ENCODE measurements around the gene ADAMTS20.
"Not testable (repeated sequence)": the region's sequence is repeated elsewhere in the genome, so short reads cannot be mapped to it uniquely, and the experiment has no call there.

The ADAMTS20 gene

DNA sequence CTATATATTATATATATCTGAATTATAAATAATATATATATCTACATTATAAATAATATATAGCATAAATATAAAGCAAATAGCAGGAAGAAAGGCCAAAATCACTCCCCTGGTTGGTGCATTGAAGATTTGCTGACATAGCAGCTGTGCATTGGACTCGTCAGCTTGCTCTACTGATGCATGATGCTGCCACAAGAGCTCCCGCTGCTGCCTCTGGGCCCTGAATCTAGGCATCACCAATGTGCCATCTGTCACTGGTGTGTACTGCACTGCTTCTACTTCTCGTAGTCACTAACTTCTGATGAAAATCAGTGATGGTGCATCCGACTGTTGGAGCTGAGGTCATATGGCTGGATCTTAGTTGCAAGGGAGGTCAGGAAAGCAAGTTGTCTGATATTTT is 205.0 kb downstream of the ADAMTS20 start:
- Histone ChIP-seq H3K27ac (ENCODE audit: low read depth, low read length) (no peak overlapping the region), H3K4me3 (ENCODE audit: low read length) (no peak overlapping the region), H3K9ac (ENCODE audit: low read length) (no peak overlapping the region), H3K36me3 (ENCODE audit: control insufficient read depth, insufficient read depth, low read length) (no peaks in the 10 kb centered on the region), H3K27me3 (ENCODE audit: control insufficient read depth, insufficient read depth, low read length) (no peaks in the 10 kb centered on the region), H3K4me1 (ENCODE audit: control insufficient read depth, insufficient read depth, low read length) (no peaks in the 10 kb centered on the region)

DNA sequence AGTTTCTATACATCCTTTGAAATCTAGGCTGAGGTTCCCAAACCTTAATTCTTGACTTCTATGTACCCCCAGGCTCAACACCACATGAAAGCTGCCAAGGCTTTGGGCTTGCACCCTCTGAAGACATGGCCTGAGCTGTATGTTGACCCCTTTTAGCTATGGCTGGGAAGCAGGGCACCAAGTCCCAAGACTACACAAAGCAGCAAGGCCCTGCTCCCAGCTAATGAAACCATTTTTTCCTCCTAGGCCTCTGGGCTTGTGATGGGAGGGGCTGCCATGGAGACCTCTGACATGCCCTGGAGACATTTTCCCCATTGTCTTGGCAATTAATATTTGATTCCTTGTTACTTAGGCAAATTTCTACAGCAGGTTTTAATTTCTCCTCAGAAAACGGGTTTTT is 207.0 kb downstream of the ADAMTS20 start:
- Histone ChIP-seq H3K27me3 (ENCODE audit: control insufficient read depth, insufficient read depth, low read length) (no peaks in the 10 kb centered on the region), H3K36me3 (ENCODE audit: control insufficient read depth, insufficient read depth, low read length) (no peaks in the 10 kb centered on the region), H3K4me3 (ENCODE audit: low read length) (no peak overlapping the region), H3K9ac (ENCODE audit: low read length) (no peak overlapping the region), H3K27ac (ENCODE audit: low read depth, low read length) (no peak overlapping the region), H3K4me1 (ENCODE audit: control insufficient read depth, insufficient read depth, low read length) (no peaks in the 10 kb centered on the region)

DNA sequence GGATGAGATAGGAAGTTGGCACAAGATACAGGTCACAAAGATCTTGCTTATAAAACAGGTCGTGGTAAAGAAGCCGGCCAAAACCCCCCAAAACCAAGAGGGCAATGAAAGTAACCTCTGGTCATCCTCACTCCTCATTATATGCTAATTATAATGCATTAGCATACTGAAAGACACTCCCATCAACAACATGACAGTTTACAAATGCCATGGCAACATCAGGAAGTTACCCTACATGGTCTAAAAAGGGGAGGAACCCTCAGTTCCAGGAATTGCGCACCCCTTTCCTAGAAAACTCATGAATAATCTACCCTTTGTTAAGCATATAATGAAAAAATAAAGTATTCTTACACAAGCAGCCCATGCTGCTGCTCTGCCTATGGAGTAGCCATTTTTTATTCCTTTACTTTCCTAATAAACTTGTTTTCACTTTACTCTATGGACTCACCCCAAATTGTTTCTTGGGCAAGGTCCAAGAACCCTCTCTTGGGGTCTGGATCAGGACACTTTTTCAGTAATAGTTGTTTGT is 210.2 kb downstream of the ADAMTS20 start:
- not testable (repeated sequence) for H3K36me3 ChIP-seq (ENCODE audit: control insufficient read depth, insufficient read depth, low read length); H3K4me1 ChIP-seq (ENCODE audit: control insufficient read depth, insufficient read depth, low read length); H3K9ac ChIP-seq (ENCODE audit: low read length); H3K4me3 ChIP-seq (ENCODE audit: low read length); H3K27me3 ChIP-seq (ENCODE audit: control insufficient read depth, insufficient read depth, low read length); H3K27ac ChIP-seq (ENCODE audit: low read depth, low read length)

DNA sequence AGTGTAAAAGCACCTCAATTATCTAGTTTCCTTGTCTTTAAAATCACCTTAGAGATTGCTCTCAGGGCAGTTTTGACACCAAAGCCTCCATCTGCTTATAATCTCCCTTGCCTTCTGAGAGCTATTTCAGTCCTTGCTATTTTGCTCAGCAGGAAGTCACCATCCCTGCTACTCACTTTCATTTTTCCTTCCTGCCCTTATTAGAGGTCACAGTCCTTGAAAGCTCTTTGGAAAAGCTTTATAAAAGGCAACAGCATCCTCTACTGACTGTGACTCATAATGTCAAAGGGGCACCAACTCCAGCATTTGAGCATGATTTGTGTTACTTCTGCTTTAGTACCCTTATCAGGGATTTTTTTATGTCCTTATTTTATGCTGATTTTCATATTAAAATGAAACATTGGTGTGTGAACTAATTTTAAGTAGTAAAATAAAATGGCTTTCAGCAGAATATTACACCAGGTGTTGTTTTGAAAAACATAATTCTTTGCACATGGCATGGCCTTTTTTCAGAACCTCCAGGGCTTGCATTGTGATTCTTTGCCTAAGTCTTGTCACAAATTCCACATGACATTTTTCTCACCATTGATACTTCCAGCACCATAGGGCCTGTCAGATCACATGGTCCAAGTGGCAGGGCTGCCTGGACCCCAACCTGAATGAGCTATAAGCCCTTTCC is 213.0 kb downstream of the ADAMTS20 start:
- no peak overlapping the region for H3K27ac ChIP-seq (ENCODE audit: low read depth, low read length)
- H3K36me3 ChIP-seq (ENCODE audit: control insufficient read depth, insufficient read depth, low read length): no peaks in the 10 kb centered on the region
- H3K9ac ChIP-seq (ENCODE audit: low read length): no peak overlapping the region
- H3K4me1 ChIP-seq (ENCODE audit: control insufficient read depth, insufficient read depth, low read length): no peaks in the 10 kb centered on the region
- H3K4me3 ChIP-seq (ENCODE audit: low read length): no peak overlapping the region
- H3K27me3 ChIP-seq (ENCODE audit: control insufficient read depth, insufficient read depth, low read length): no peaks in the 10 kb centered on the region

DNA sequence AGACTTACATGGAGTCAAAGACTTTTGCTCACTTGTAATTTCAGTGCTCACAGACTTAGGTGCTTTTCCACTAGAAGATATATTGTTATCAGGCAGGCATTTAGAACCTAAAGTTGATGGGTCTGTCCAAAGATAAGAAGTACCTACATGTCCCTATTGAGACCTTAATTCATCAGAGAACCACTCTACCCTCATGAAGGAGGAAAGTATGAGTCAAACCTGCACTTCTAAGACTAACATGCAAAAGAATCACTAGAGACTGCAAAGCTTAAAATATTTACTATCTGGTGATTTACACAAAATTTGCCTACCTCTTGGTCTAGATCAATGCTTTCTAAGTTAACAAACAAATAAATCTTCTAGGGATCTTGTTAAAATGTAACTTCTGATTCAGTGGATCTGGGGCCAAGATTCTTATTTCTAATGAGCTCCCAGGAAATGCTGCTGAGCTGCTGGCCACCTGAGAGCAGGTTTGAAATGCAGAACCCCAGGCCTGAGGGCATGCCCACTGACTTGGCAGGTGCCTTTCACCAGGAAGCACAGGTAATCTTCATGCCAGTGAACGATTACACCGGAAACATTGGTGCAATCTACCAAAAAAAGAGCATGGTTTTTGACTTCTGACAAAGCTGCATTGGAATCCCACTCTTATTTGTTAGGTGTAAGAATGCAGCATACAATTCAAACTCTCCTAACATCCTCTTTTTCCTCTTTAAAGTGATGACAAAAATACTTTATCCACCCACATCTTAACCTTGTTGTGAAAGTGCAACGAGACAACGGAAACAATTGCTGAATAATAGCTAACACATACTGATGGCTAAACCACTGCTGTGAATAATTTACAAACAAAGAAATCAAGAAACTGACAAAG is 214.2 kb downstream of the ADAMTS20 start:
- Histone ChIP-seq H3K36me3 (ENCODE audit: control insufficient read depth, insufficient read depth, low read length) (no peaks in the 10 kb centered on the region), H3K9ac (ENCODE audit: low read length) (no peak overlapping the region), H3K27me3 (ENCODE audit: control insufficient read depth, insufficient read depth, low read length) (no peaks in the 10 kb centered on the region), H3K4me1 (ENCODE audit: control insufficient read depth, insufficient read depth, low read length) (no peaks in the 10 kb centered on the region), H3K4me3 (ENCODE audit: low read length) (no peak overlapping the region), H3K27ac (ENCODE audit: low read depth, low read length) (no peak overlapping the region)

DNA sequence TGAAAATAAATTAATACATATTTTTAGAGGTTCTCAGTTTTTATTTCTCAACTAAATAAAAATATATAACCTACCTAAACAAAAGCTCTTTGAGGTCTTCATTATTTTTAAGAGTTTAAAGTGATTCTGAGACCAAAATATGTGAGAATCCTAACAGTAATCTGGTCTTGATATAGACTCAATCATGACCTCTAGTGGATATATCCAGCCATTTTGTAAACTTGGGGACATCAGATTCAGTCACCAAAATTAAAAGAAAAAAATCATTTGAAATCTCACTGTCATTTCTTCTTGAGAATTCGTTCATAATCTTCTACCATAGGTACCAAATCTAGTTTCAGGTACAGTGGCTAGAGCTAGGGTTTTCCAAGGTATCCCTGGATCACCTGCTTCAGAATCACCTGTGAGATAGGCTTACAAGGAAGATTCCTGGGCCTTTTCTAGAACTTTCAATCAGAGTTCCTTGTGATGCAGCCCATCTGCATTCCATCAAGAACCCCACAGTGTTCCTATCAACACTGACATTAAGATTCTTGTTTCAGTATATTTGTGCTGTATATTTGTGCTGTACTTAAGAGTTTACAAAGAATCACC is 214.9 kb downstream of the ADAMTS20 start:
- Histone ChIP-seq H3K27ac (ENCODE audit: low read depth, low read length) (no peak overlapping the region), H3K4me3 (ENCODE audit: low read length) (no peak overlapping the region), H3K27me3 (ENCODE audit: control insufficient read depth, insufficient read depth, low read length) (no peaks in the 10 kb centered on the region), H3K9ac (ENCODE audit: low read length) (no peak overlapping the region), H3K36me3 (ENCODE audit: control insufficient read depth, insufficient read depth, low read length) (no peaks in the 10 kb centered on the region), H3K4me1 (ENCODE audit: control insufficient read depth, insufficient read depth, low read length) (no peaks in the 10 kb centered on the region)

DNA sequence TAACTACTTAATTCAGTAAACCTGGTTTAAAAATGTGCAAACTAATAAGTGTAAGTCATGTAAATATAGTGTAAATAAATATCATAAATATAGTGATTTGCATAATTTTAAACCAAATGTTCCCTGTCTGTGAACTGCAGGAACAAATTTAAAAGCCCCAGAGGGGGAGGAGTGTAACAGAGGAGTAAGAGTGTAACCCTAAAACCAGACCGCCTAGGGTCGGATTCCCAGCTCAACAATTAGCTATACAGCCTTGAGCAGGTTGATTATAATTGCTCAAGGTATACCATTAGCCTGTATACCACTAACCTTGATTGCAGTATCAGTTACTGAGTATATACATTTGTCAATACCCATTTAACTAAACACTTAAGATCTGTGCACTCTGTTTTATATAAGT is 218.4 kb downstream of the ADAMTS20 start:
- Histone ChIP-seq H3K4me3 (ENCODE audit: low read length) (no peak overlapping the region), H3K4me1 (ENCODE audit: control insufficient read depth, insufficient read depth, low read length) (no peaks in the 10 kb centered on the region), H3K27ac (ENCODE audit: low read depth, low read length) (no peak overlapping the region), H3K36me3 (ENCODE audit: control insufficient read depth, insufficient read depth, low read length) (no peaks in the 10 kb centered on the region), H3K9ac (ENCODE audit: low read length) (no peak overlapping the region), H3K27me3 (ENCODE audit: control insufficient read depth, insufficient read depth, low read length) (no peaks in the 10 kb centered on the region)

DNA sequence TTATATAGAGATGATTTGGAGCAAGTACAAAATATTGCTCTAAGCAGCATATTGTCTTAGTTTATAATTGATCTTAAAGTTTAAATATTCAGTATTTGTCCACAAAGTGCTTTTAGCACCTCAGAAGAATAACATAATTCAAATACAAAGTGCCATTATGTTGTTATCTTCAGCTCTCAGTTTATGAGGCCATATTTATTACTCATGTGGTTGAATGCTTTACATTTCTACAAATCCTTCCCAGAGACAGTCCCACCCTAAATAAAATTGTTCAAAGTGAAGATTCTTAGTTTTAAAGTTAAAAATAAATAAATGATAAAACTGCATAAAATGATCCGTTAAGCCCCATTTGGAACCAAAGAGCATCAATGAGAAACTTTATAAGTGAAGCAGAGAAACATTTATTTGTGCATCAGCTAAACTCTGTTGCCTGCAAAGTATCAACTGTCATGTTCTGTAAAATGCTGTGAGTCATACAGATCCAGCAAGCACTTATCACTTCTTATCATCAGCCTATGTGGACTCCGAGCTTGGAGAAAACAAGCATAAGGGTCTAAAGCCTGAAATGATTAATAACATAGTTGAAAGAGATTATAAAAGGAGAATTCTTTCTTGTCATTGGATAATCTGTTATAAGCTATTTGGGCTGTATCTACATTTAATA is 218.9 kb downstream of the ADAMTS20 start:
- no peaks in the 10 kb centered on the region for H3K4me1 ChIP-seq (ENCODE audit: control insufficient read depth, insufficient read depth, low read length)
- H3K27me3 ChIP-seq (ENCODE audit: control insufficient read depth, insufficient read depth, low read length): no peaks in the 10 kb centered on the region
- no peaks in the 10 kb centered on the region for H3K36me3 ChIP-seq (ENCODE audit: control insufficient read depth, insufficient read depth, low read length)
- no peak overlapping the region for H3K4me3 ChIP-seq (ENCODE audit: low read length)
- no peak overlapping the region for H3K9ac ChIP-seq (ENCODE audit: low read length)
- no peak overlapping the region for H3K27ac ChIP-seq (ENCODE audit: low read depth, low read length)

DNA sequence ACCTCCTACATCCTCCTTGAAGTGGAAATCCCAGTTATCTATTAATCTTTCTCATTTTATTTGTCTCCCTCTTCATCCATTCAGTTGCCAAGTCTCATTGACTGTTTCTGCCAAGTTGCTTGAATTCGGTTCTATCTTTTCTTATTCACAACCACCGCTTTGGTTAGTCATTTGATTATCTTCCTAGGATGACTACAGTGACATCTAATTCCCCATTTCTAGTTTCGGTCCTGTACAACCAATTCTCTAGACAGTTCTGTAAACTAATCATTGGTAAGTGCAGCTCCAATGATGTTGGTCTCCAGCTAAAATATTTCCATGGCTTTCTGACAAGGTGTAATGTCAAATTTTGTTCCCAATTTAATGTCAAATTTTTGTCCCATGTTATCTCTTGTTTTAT is 220.1 kb downstream of the ADAMTS20 start:
- H3K27me3 ChIP-seq (ENCODE audit: control insufficient read depth, insufficient read depth, low read length): no peaks in the 10 kb centered on the region
- no peak overlapping the region for H3K4me3 ChIP-seq (ENCODE audit: low read length)
- no peak overlapping the region for H3K9ac ChIP-seq (ENCODE audit: low read length)
- no peaks in the 10 kb centered on the region for H3K36me3 ChIP-seq (ENCODE audit: control insufficient read depth, insufficient read depth, low read length)
- no peak overlapping the region for H3K27ac ChIP-seq (ENCODE audit: low read depth, low read length)
- no peaks in the 10 kb centered on the region for H3K4me1 ChIP-seq (ENCODE audit: control insufficient read depth, insufficient read depth, low read length)

DNA sequence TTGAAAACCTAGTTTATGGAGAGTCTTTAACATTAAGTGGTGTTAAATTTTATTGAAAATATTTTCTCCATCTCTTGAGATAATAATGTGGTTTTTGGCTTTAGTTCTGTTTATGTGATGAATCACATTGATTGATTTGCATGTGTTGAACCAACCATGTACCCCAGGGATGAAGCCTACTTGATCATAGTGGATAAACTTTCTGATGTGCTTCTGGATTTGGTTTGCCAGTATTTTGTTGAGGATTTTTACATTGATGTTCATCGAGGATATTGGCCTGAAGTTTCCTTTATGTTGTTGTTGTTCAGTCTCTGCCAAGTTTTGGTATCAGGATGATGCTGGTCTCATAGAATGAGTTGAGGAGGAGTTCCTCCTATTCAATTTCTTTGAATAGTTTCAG is 222.6 kb downstream of the ADAMTS20 start:
- no peak overlapping the region for H3K9ac ChIP-seq (ENCODE audit: low read length)
- no peak overlapping the region for H3K4me3 ChIP-seq (ENCODE audit: low read length)
- H3K4me1 ChIP-seq (ENCODE audit: control insufficient read depth, insufficient read depth, low read length): no peaks in the 10 kb centered on the region
- H3K36me3 ChIP-seq (ENCODE audit: control insufficient read depth, insufficient read depth, low read length): no peaks in the 10 kb centered on the region
- no peak overlapping the region for H3K27ac ChIP-seq (ENCODE audit: low read depth, low read length)
- no peaks in the 10 kb centered on the region for H3K27me3 ChIP-seq (ENCODE audit: control insufficient read depth, insufficient read depth, low read length)

DNA sequence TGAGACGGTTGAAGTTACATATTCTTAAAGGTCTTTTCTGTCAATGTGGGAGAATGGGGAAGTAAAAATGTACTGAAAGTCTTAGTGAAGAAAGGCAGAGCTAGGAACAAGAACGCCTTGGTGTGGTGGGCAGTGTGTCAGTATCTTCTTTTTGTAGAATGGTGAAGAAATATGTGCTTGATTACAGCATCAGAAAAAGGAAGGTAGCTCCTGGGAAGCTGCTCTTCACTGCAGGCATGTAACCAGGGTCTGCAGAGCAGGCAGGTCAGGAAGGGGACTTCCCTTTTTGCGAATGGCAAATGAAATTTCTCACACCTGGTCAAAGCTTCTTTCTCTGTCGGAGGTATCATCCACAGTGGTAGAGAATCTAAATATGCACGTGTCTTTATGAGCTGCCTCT is 226.2 kb downstream of the ADAMTS20 start:
- H3K27me3 ChIP-seq (ENCODE audit: control insufficient read depth, insufficient read depth, low read length): no peaks in the 10 kb centered on the region
- H3K27ac ChIP-seq (ENCODE audit: low read depth, low read length): no peak overlapping the region
- no peak overlapping the region for H3K4me3 ChIP-seq (ENCODE audit: low read length)
- no peaks in the 10 kb centered on the region for H3K4me1 ChIP-seq (ENCODE audit: control insufficient read depth, insufficient read depth, low read length)
- H3K9ac ChIP-seq (ENCODE audit: low read length): no peak overlapping the region
- no peaks in the 10 kb centered on the region for H3K36me3 ChIP-seq (ENCODE audit: control insufficient read depth, insufficient read depth, low read length)

DNA sequence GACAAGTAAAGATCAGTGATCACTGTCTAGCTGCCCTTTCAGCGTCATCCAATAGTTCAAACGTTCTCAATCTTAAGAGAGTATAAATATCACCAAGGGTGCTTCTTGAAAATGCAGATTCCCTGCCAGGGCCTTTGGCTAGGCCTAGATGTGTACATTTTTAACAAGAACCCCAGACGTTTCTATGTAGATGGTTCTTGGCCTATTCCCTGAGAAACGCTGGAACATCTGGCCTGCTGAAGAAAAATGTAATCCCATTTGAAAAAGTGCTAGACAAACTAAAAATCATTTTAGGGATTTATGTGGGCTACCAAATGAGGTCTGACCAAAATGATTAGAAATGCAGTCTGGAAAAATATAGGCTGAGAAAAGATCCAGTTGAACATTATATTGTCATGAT is 231.7 kb downstream of the ADAMTS20 start:
- no peaks in the 10 kb centered on the region for H3K4me1 ChIP-seq (ENCODE audit: control insufficient read depth, insufficient read depth, low read length)
- no peak overlapping the region for H3K27ac ChIP-seq (ENCODE audit: low read depth, low read length)
- H3K27me3 ChIP-seq (ENCODE audit: control insufficient read depth, insufficient read depth, low read length): no peaks in the 10 kb centered on the region
- no peak overlapping the region for H3K9ac ChIP-seq (ENCODE audit: low read length)
- no peaks in the 10 kb centered on the region for H3K36me3 ChIP-seq (ENCODE audit: control insufficient read depth, insufficient read depth, low read length)
- H3K4me3 ChIP-seq (ENCODE audit: low read length): no peak overlapping the region
